G401.6 (cell line): ENCODE measurements around the gene PRRT3.
"Not testable (repeated sequence)": the region's sequence is repeated elsewhere in the genome, so short reads cannot be mapped to it uniquely, and the experiment has no call there.

Experiments
- FAIRE-seq: peaks from 2 replicates; lab custom pipeline; 2012; peaks lifted over from hg19 to GRCh38; lab: Jason Lieb, UNC

Gene PRRT3

DNA sequence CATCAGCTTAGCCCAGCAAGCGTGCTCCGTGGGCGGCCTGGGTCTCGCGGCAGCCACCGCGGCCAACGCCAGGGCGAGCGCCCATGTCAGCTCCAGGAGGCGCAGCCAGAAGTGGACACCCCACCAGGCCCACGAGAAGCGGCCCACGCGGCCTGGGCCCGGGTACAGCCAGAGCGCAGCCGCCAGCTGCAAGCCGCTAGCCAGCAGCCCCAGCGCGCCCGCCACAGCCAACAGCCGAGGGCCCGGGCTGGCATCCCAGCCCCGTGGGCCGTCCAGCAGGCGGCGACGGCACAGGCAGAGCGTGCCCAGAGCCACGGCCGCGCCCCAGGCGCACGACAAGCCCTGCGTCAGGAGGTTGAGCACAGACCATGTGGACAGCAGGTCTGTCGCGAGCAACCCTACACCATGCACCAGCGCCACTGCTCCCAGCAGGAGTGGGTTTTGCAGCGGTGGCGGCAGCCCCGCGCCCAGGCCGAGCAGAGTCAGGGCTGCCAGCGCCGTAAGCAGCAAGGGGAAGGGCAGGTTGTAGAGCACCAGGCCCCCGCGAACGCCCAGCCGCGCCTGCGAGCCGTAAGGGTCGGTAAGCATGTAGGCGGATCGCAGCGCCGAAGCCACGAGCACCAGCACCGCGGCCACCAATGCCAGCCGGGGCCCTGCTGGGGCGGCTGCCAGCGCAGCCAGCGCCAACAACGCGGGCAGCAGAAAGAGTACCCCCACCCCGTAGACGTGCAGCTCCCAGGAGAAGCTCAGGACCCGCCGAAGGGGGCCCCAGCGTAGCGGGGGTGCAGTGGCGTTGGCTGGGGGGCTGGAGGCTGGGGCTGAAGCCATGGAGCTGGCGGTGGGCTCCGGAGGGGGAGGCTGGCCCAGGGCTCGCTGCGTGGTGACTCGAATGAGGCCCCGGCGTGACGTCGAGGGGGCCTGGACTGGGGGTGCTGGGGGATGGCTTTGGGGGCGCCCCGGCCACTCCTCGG is 4.9 kb downstream of the PRRT3 start:
- no peak for FAIRE-seq

DNA sequence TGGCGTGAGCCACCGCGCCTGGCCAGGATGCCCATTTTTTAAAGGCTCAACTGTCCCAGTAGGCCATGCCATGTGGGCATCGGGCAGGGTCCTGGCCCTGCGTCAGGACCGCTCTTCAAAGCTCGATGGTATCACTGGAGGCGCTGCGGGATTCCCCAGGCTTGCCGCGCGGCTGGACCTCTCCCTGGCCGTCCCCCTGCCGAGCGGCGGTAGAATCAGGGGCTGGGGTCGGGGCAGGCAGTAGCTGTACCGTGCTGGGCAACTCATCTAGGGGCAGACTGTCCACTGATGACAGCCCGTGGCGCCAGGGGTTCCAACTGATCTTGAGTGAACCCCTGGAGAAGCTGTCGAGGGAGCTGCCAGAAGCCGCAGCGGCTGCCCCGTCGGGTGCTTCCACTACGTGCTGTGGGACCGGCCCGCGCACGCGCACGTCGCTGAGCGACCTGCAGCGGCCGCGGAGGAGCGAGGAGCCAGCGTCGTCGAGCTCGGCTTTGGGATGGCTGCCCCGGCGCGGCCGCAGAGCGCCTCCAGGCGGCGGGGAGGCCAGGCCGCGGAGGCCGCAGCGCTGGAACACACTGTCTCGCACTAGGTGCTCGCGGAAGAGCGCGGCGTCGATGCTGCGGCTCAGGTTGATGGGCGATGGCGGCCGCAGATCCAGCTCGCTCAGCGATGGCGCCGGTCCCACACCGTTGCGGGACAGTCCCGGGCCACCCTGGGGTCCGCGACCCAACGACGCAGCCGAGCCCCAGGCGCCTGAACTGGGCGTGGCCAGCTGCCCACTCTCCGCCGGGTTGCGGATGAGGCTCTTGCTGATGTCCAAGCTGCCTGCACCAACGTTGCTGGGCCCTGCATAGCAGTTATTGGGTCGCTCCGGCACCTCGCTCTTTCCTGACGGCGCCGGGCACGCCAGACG is 5.8 kb downstream of the PRRT3 start:
- no peak for FAIRE-seq

DNA sequence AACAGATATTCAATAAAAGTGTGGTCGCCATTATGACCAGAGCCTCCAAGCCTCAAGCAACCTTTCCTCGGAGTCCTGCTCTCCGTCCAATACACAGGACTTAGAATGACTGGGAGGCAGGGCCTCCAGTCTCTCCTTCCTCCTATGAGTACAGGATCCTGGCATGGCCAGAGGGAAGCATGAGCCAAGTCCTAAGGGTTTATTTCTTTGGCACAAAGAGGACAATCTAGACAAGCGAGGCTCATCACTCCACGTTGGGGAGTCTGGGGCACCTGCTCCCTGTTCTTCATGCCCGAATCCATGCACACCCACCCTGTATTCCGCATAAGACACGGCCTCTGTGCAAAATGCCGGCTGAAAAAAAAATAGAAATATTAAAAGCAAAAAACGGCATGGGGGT is 6.8 kb downstream of the PRRT3 start:
- FAIRE-seq, result no peak

DNA sequence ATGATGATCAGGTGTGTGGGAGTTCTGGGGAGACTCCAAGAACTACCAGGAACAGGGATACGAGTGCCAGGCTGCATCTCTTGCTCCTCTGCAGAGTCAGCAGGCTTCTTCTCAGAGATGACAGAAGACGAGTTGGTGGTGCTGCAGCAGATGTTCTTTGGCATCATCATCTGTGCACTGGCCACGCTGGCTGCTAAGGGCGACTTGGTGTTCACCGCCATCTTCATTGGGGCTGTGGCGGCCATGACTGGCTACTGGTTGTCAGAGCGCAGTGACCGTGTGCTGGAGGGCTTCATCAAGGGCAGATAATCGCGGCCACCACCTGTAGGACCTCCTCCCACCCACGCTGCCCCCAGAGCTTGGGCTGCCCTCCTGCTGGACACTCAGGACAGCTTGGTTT is 7.9 kb downstream of the PRRT3 start:
- no peak for FAIRE-seq

DNA sequence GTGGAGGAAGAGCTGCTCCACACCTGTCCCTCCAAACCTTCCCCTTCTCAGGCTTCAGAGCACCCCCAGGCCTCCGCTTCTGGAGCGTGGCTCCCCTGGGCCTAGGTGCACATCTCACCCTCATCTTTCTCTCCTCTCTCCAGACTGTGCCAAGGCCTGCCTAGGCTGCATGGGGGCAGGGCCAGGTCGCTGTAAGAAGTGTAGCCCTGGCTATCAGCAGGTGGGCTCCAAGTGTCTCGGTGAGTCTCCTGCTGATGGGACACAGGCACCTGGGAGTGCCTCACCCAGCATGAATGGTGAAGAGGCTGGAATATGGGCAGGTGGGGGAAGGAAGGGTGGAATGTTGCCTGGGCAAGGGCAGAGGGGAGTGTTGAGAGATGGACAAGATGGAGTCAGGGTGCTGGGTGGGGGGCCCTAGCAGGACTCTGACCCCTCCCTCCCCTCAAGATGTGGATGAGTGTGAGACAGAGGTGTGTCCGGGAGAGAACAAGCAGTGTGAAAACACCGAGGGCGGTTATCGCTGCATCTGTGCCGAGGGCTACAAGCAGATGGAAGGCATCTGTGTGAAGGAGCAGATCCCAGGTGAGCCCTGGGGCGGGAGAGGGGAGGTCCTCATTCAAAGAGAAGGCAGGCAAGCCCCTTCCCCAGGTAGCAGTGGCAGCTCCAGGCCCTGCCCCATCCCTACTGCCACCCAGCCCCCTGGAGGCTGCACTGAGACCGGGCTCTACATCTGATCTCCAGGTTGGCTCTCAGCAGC is 9.1 kb downstream of the PRRT3 start:
- FAIRE-seq, result no peak

DNA sequence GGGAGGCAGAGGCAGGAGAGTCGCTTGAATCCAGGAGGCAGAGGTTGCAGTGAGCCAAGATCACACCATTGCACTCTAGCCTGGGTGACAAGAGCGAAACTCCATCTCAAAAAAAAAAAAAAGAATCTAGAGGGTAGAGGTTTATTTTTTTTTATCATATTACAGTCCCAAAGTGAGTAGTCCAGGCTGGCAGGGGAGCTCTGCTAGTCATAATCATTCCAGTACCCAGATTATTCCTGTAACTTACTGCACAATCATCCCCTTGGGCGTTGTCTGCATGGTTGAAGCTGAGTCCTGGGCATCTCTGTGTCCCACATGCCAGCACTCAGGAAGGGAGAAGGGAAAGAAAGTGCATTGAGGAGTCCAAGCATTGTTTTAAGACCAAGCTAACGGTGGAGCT is 10.0 kb downstream of the PRRT3 start:
- no peak for FAIRE-seq

DNA sequence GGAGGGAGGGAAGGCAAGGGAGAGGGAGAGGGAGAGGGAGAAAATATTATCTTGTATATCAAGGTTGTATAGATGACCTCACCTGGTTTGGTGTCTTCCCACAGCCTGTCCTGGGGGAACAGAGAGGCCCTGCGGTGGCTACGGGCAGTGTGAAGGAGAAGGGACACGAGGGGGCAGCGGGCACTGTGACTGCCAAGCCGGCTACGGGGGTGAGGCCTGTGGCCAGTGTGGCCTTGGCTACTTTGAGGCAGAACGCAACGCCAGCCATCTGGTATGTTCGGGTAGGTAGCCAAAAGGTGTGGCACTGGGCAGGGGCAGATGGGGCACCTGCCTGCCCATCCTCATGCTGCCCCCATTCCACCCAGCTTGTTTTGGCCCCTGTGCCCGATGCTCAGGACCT is 11.5 kb downstream of the PRRT3 start:
- FAIRE-seq, result no peak

DNA sequence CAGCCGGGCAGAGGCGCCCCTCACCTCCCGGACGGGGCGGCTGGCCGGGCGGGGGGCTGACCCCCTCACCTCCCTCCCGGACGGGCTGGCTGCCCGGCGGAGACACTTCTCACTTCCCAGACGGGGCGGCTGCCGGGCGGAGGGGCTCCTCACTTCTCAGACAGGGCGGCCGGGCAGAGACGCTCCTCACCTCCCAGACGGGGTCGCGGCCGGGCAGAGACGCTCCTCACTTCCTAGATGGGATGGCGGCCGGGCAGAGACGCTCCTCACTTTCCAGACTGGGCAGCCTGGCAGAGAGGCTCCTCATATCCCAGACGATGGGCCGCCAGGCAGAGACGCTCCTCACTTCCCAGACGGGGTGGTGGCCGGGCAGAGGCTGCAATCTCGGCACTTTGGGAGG is 12.3 kb downstream of the PRRT3 start:
- FAIRE-seq, result not testable (repeated sequence)

DNA sequence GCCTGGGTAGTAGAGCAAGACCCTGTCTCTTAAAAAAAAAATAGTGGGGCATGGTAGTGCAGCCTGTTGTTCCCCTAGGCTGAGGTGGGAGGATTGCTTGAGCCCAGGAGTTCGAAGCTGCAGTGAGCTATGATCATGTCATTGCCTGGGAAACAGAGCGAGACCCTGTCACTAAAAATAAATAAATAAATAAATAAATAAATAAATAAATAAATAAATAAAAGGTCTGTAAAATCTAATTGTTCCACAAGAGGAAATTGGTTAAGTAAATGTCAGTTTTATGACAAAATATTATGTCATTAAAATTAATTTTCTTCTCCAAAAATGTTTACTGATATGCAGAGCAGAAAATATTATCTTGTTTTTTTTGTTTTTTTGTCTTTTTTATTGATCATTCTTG is 13.2 kb downstream of the PRRT3 start:
- FAIRE-seq, result no peak

DNA sequence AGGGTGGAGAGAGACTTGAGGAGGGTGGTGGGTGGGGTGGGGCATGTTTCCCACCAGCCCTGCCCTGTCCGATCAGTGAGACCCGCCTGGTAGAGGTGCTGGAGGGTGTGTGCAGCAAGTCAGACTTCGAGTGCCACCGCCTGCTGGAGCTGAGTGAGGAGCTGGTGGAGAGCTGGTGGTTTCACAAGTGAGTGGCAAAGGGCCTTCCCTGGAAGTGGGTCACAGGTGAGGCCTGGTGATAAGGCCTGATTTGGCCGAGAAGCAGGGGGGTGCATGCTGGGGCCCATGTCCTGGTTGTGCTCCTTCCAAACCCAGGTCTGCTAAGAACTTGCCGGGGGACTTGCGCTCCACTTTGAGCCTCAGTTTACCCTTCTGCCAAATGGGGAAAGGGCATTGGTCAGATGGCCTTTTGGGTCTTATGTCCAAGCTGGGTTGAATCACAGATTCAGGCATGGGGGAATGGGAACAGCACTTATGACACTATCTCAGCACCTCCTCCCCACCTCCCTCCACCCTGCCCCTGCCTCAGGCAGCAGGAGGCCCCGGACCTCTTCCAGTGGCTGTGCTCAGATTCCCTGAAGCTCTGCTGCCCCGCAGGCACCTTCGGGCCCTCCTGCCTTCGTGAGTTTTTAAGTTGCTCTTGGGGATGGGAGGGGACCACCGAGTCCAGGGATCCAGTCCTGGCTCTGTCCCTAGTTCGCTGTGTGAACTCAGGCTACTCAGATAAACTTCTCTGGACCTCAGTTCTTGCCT is 14.5 kb downstream of the PRRT3 start:
- no peak for FAIRE-seq

DNA sequence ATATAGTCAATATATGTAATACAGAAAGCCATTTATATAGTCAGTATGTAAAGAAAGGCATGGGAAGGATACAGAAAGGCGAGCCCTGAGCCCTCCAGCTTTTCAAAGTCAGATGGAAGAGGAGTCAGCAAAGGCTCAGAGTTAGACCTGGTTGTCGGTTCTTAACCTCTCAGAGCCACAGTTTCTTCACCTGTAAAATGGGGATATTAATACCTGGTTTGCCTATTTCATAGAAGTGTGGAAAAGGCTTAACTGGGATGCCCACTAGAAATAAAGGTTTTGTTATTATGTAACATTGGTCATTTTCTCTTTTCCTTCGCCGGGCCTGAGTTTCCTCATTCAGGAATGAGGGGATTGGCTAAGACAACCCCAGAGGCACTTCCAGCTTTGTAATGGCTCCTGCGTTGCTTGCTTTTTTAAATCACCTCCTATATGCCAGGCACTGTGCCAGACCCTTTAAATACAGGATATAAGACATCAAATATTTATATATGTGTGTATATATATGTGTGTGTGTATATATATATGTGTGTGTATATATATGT is 16.2 kb downstream of the PRRT3 start:
- no peak for FAIRE-seq

DNA sequence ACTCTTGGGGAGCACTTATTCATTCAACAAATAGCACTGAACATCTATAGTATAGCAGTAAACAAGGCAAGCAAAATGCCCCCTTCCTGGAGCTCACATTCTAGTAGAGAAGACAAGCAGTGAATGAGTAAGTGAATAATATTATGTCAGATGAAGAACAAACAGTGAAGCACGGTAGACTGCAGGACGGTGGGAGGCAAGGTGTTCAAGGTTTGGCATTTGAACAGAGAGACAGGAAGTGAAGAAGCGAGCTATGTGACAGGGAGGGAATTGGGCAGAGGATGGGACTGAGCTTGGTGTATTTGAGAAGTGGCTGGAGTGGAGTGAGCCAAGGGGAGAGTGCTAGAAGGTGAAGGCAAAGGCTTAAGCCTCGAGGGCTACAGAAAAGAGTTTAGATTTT is 17.2 kb downstream of the PRRT3 start:
- no peak for FAIRE-seq

DNA sequence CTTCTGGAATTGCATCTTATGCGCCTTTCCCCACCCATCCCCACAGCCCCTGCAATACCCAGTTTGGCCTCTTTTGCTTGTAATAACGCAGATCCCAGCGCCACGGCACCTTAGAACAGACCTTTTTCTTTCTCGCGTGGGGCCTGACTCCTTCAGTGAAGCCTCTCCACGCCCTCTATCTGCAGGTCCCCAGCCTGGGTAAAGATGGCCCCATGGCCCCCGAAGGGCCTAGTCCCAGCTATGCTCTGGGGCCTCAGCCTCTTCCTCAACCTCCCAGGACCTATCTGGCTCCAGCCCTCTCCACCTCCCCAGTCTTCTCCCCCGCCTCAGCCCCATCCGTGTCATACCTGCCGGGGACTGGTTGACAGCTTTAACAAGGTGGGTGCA is 18.0 kb downstream of the PRRT3 start:
- no peak for FAIRE-seq

DNA sequence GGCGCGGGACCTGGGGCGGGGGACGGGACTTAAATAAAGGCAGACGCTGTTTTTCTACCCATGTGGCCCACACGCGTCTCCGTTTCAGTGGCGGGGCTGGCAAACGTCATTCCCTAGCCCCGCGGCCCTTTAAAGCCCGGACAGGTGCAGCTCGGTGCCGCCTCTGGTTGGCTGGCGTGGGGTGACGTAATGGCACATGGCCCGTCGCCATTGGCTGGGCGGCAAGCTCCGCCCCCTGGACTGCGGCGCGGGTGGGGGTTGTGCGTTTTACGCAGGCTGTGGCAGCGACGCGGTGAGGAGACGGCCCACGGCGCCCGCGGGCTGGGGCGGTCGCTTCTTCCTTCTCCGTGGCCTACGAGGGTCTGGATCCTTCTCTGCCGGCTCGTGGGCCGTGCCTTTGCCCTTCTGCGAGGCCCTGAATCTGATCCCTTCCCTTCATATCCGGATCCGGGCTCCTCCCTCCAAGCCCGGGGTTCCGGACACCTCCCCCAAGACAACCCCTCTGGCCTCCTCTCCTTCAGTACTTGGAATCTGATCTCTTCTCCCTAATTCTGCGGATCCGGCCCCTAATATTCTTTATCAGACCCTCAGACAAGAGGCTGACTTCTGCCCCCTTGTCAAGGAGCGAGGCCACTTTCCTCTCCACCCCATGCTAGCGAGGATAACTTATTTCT is 18.5 kb downstream of the PRRT3 start, which contains the start of gene CRELD1:
Gene CRELD1 (plus strand): TSS at position 274 of the 674 bp plus-strand sequence. CDS start 605 bp downstream, outside the sequence.
- FAIRE-seq, result peak; percentile 88

DNA sequence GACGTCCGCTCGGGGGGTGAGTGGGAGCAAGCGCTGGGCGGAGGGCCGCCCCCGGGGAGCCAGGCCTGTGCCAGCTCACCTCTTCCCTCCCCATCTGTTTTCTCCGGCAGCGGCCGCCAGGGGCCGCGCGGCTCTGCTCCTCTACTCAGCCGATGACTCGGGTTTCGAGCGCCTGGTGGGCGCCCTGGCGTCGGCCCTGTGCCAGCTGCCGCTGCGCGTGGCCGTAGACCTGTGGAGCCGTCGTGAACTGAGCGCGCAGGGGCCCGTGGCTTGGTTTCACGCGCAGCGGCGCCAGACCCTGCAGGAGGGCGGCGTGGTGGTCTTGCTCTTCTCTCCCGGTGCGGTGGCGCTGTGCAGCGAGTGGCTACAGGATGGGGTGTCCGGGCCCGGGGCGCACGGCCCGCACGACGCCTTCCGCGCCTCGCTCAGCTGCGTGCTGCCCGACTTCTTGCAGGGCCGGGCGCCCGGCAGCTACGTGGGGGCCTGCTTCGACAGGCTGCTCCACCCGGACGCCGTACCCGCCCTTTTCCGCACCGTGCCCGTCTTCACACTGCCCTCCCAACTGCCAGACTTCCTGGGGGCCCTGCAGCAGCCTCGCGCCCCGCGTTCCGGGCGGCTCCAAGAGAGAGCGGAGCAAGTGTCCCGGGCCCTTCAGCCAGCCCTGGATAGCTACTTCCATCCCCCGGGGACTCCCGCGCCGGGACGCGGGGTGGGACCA is 19.2 kb downstream of the PRRT3 start:
- no peak for FAIRE-seq

DNA sequence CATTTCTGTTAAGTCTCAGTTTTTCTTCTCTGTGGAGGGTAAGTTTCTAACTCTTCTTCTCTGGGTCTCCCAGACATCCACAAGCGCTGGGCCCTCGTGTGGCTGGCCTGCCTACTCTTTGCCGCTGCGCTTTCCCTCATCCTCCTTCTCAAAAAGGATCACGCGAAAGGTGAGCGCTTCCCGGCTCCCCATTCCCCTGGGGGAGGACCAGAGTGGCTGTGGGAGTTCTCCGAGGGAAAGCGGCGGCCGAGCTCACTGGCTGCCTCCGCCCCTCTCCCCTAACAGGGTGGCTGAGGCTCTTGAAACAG is 19.7 kb downstream of the PRRT3 start:
- FAIRE-seq, result no peak

DNA sequence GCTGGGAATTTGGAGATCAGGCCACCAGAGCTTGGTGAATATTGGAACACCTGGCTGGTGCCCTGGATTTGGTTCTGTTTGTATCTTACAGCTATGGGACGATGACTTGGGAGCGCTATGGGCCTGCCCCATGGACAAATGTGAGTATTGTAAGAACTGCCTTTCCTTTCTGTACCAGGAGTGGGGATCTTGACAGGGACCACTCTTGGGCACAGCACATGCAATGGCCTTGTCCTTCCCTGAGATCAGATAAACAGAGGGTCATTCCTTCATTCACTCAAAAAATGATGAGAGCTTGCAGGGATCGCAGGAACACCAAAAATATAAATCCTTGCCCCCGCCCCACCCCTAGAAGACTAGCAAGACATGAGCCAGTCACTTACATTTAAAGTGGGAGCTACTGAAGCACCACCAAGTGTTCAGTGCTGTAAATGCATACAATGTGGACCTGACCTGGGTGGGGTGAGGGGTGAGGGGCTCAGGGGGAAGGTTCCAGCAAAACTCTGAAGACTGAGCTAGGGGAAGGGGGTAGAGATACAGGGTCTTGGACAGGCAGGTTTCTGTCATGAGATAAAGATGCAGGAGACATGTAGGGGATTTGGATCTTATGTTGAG is 21.3 kb downstream of the PRRT3 start:
- no peak for FAIRE-seq

DNA sequence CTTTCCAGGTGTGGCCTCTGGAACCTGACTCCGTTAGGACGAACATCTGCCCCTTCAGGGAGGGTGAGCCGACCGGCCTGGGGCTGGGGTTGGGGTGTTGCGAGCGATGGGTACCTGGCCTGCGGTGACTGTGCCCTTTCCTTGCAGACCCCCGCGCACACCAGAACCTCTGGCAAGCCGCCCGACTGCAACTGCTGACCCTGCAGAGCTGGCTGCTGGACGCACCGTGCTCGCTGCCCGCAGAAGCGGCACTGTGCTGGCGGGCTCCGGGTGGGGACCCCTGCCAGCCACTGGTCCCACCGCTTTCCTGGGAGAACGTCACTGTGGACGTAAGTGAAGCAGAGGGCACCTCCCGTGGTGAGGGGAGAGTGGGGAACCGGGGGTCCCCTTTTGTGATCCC is 24.1 kb downstream of the PRRT3 start:
- FAIRE-seq, result no peak

DNA sequence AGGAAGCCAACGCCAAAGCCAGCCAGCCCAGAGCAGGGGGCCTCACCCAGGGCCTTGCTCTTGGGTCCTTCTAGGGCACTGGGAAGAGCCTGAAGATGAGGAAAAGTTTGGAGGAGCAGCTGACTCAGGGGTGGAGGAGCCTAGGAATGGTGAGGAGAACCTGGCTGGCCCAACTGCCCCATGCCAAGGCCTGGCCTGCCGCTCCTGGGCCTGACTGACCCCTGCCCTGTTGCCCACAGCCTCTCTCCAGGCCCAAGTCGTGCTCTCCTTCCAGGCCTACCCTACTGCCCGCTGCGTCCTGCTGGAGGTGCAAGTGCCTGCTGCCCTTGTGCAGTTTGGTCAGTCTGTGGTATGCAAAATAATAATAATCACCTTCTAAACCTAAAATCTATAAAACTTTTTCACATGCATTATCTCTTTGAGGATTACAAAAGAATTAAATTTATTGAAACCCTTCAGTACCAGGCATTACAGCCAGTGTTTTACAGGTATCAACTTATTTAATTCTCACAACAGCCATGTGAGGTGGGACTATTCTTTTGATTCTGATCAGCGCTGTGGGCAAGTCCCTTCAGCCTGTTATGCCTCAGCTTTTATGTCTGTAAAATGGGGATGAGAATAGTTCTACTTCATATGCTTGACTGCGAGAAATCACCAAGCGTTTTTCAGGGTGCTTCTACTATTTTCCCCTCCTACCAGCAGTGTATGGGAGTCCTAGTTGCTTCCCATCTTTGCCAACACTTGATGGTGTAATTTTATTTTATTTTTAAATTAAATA is 33.8 kb downstream of the PRRT3 start:
- FAIRE-seq, result no peak
